Cardiac ventricle fibroblast (primary cell): ENCODE data around the gene LENG8. TPM values are rescaled to one million over a fixed set of nuclear protein-coding genes. Genes with fewer than 3 reads are reported as not detected.

ENCODE experiments used
- total RNA-seq: library from RNA; depleted of rRNA; stranded (reverse); fragments of >200 nt; gene quantifications from 2 replicates; pipeline ENCODE4 v1.2.3, GENCODE V29; 2015

Gene LENG8
- 25.3 and 30.3 TPM in 2 replicates for total RNA-seq

GRCh38 chr19:54448774-54449700, at the start of gene LENG8:
Gene LENG8, plus strand, starts transcription at chr19:54449199. Its CDS starts 2,146 bp downstream, at chr19:54451345.

GRCh38 chr19:54415208-54415900, 33.6 kb upstream of the LENG8 start, which contains the start of gene TTYH1:
Gene TTYH1, plus strand, starts transcription at chr19:54415464. Its CDS starts 89 bp downstream, at chr19:54415553.

GRCh38 chr19:54463531-54464043, 14.6 kb downstream of the LENG8 start, which contains the start of gene LENG9:
Gene LENG9, minus strand, starts transcription at chr19:54463778. Its CDS starts 252 bp downstream, at chr19:54463526.

GRCh38 chr19:54473071-54473891, 24.3 kb downstream of the LENG8 start, which contains the start of gene CDC42EP5:
Gene CDC42EP5, minus strand, starts transcription at chr19:54473296. Its CDS starts 7,749 bp downstream, at chr19:54465547.

GRCh38 chr19:54502518-54503048, 53.6 kb downstream of the LENG8 start, which contains the start of gene LAIR2:
Gene LAIR2, plus strand, starts transcription at chr19:54502831. Its CDS starts 88 bp downstream, at chr19:54502919.

Other genes starting within 250 kb of the LENG8 start
- gene RPS9, start 248.3 kb upstream of the LENG8 start, total RNA-seq: 2,120 and 2,256 TPM in 2 replicates
- gene LILRB3, start 226.2 kb upstream of the LENG8 start, total RNA-seq: not detected in 2 replicates
- not detected in 2 replicates for gene LILRA6, start 206.4 kb upstream of the LENG8 start, total RNA-seq
- not detected in 2 replicates for gene LILRB5, start 191.9 kb upstream of the LENG8 start, total RNA-seq
- not detected in 2 replicates for gene LILRB2, start 168.1 kb upstream of the LENG8 start, total RNA-seq
- gene LILRA5, start 136.0 kb upstream of the LENG8 start, total RNA-seq: not detected in 2 replicates
- not detected in 2 replicates for gene LILRA4, start 110.0 kb upstream of the LENG8 start, total RNA-seq
- gene LAIR1, start 84.3 kb upstream of the LENG8 start, total RNA-seq: not detected in 2 replicates
- gene TTYH1, start 33.7 kb upstream of the LENG8 start, total RNA-seq: not detected in 2 replicates
- 8.3 and 9.4 TPM in 2 replicates for gene LENG9, start 14.6 kb downstream of the LENG8 start, total RNA-seq
- gene CDC42EP5, start 24.1 kb downstream of the LENG8 start, total RNA-seq: 75.9 and 77.8 TPM in 2 replicates
- gene LAIR2, start 53.6 kb downstream of the LENG8 start, total RNA-seq: not detected in 2 replicates
- gene LILRA2, start 124.6 kb downstream of the LENG8 start, total RNA-seq: not detected in 2 replicates
- not detected in 2 replicates for gene LILRA1, start 144.4 kb downstream of the LENG8 start, total RNA-seq
- not detected in 2 replicates for gene LILRB1, start 181.3 kb downstream of the LENG8 start, total RNA-seq
- not detected in 2 replicates for gene LILRB4, start 213.8 kb downstream of the LENG8 start, total RNA-seq